Measurements from ENCODE around the gene FAM43A. TPM values are rescaled to one million over a fixed set of nuclear protein-coding genes. Genes with fewer than 3 reads are reported as not detected.

Gene FAM43A
- total and polyA plus RNA-seq, 10 of the 15 experiments (the other 5 are each of a cell fraction or from before 2014, with no cell fraction given), result 0.27 to 5.0 (median 1.1) TPM

GRCh38 chr3:194671511-194671899 lies 14.2 kb upstream of the FAM43A start:
- Histone ChIP-seq H3K79me2 (ENCODE audit: control insufficient read depth, insufficient read depth, low read length) (peaks cover 30% of the 10 kb centered on the region), H4K20me1 (ENCODE audit: control insufficient read depth, insufficient read depth) (no peaks in the 10 kb centered on the region), H3K4me2 (ENCODE audit: control insufficient read depth, insufficient read depth) (peak overlapping the region; percentile 83), H3K9ac (ENCODE audit: control insufficient read depth, insufficient read depth, low read length) (peak overlapping the region; percentile 82), H2AFZ (ENCODE audit: control insufficient read depth, low read depth, low read length) (peak overlapping the region; percentile 96), H3K4me3 (peak overlapping the region; percentile 93), H3K4me1 (ENCODE audit: control insufficient read depth, insufficient read depth, low read length) (peaks cover 21% of the 10 kb centered on the region), H3K27ac (ENCODE audit: control insufficient read depth, insufficient read depth) (peak overlapping the region; percentile 96), H3K27me3 (replicated peaks in 1 of 2; ENCODE audit: control insufficient read depth in 2 of 2, insufficient read depth in 2 of 2, low read length in 1 of 2) (no peaks in the 10 kb centered on the region), H3K9me3 (replicated peaks; ENCODE audit: control insufficient read depth, insufficient read depth, low read length) (no peaks in the 10 kb centered on the region), H3K36me3 (ENCODE audit: control insufficient read depth in 2 of 2, insufficient read depth in 2 of 2, low read length in 1 of 2) (peaks cover 0 to 7% of the 10 kb centered on the region in 2 experiments; a peak in 2 of 4 replicates)
- FAIRE-seq (no peak), ATAC-seq (peak; percentile 64), DNase-seq (ENCODE audit: low read depth, low spot score) (no peak)
- ChIA-PET CTCF (interaction anchor here (0.6 to 6.0 kb wide), 38 partner anchors 11 to 871 kb away, joined by 3 to 96 read pairs (median 5); partner anchors contain the start of genes FAM43A, TMEM44 and XXYLT1), SMC1A (ENCODE audit: uncharacterized antibody, unreplicated experiment) (interaction anchor here (0.7 to 4.7 kb wide), 19 partner anchors 10 to 866 kb away, joined by 3 to 41 read pairs (median 4); no protein-coding TSS in a partner anchor), POLR2A (interaction anchor here (0.6 to 1.6 kb wide), 3 partner anchors 11 to 594 kb away, joined by 3 to 5 read pairs (median 5); no protein-coding TSS in a partner anchor), RAD21 (ENCODE audit: unreplicated experiment) (interaction anchor here (0.7 to 6.3 kb wide), 16 partner anchors 12 to 871 kb away, joined by 3 to 69 read pairs (median 6); partner anchors contain the start of genes PPP1R2 and XXYLT1)
- TF ChIP-seq EGR1 (IDR thresholded peaks at IDR 0.05; ENCODE audit: borderline replicate concordance in 1 of 2, low read depth in 2 of 2, low read length in 2 of 2) (no peak), RAD21 (IDR thresholded peaks at IDR 0.05; ENCODE audit: insufficient read depth, low read depth, low read length) (peak; percentile 29; the same call in 1 of the 2 replicates), SMC3 (IDR thresholded peaks at IDR 0.05; ENCODE audit: borderline replicate concordance, low read length) (peak; percentile 58; the same call in 1 of the 2 replicates)
- TF ChIP-seq, protein P1, sequence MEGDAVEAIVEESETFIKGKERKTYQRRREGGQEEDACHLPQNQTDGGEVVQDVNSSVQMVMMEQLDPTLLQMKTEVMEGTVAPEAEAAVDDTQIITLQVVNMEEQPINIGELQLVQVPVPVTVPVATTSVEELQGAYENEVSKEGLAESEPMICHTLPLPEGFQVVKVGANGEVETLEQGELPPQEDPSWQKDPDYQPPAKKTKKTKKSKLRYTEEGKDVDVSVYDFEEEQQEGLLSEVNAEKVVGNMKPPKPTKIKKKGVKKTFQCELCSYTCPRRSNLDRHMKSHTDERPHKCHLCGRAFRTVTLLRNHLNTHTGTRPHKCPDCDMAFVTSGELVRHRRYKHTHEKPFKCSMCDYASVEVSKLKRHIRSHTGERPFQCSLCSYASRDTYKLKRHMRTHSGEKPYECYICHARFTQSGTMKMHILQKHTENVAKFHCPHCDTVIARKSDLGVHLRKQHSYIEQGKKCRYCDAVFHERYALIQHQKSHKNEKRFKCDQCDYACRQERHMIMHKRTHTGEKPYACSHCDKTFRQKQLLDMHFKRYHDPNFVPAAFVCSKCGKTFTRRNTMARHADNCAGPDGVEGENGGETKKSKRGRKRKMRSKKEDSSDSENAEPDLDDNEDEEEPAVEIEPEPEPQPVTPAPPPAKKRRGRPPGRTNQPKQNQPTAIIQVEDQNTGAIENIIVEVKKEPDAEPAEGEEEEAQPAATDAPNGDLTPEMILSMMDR (IDR thresholded peaks at IDR 0.05 in 2 of 3, conservative IDR thresholded peaks at IDR 0.05 in 1 of 3; ENCODE audit: control insufficient read depth in 2 of 3, extremely low read depth in 1 of 3, insufficient read depth in 1 of 3, low read depth in 3 of 3, low read length in 3 of 3), result peak; percentile 35 to 65 (median 47); a peak in 4 of 6 replicates
- TF ChIP-seq, protein P2, sequence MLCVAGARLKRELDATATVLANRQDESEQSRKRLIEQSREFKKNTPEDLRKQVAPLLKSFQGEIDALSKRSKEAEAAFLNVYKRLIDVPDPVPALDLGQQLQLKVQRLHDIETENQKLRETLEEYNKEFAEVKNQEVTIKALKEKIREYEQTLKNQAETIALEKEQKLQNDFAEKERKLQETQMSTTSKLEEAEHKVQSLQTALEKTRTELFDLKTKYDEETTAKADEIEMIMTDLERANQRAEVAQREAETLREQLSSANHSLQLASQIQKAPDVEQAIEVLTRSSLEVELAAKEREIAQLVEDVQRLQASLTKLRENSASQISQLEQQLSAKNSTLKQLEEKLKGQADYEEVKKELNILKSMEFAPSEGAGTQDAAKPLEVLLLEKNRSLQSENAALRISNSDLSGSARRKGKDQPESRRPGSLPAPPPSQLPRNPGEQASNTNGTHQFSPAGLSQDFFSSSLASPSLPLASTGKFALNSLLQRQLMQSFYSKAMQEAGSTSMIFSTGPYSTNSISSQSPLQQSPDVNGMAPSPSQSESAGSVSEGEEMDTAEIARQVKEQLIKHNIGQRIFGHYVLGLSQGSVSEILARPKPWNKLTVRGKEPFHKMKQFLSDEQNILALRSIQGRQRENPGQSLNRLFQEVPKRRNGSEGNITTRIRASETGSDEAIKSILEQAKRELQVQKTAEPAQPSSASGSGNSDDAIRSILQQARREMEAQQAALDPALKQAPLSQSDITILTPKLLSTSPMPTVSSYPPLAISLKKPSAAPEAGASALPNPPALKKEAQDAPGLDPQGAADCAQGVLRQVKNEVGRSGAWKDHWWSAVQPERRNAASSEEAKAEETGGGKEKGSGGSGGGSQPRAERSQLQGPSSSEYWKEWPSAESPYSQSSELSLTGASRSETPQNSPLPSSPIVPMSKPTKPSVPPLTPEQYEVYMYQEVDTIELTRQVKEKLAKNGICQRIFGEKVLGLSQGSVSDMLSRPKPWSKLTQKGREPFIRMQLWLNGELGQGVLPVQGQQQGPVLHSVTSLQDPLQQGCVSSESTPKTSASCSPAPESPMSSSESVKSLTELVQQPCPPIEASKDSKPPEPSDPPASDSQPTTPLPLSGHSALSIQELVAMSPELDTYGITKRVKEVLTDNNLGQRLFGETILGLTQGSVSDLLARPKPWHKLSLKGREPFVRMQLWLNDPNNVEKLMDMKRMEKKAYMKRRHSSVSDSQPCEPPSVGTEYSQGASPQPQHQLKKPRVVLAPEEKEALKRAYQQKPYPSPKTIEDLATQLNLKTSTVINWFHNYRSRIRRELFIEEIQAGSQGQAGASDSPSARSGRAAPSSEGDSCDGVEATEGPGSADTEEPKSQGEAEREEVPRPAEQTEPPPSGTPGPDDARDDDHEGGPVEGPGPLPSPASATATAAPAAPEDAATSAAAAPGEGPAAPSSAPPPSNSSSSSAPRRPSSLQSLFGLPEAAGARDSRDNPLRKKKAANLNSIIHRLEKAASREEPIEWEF (IDR thresholded peaks at IDR 0.05; ENCODE audit: insufficient replicate concordance, low read depth, low read length), result peak; percentile 22
- in situ Hi-C loops (cut with MboI), result loop anchor here (5.0 to 10.0 kb wide), 3 partner anchors 596 to 866 kb away; partner anchors contain the start of gene ACAP2
- TSS peak; percentile 73 for BruUV-seq (replicated peaks)
- under 1% methylated on average over 5 of the region's 5 CpGs for WGBS (ENCODE audit: insufficient coverage, insufficient replicate concordance, low lambda C conversion rate, missing lambda C conversion rate)
- intact Hi-C loops (cut with micrococcal nuclease; ENCODE audit: unreplicated experiment), result no loop called here

Data from GM12878 (cell line).